Measurements from ENCODE around the gene SCN8A. TPM values are rescaled to one million over a fixed set of nuclear protein-coding genes. Genes with fewer than 3 reads are reported as not detected.

SCN8A gene
- total RNA-seq, 4 donors from 2014 or later: 0.08 to 0.62 (median 0.58) TPM

DNA sequence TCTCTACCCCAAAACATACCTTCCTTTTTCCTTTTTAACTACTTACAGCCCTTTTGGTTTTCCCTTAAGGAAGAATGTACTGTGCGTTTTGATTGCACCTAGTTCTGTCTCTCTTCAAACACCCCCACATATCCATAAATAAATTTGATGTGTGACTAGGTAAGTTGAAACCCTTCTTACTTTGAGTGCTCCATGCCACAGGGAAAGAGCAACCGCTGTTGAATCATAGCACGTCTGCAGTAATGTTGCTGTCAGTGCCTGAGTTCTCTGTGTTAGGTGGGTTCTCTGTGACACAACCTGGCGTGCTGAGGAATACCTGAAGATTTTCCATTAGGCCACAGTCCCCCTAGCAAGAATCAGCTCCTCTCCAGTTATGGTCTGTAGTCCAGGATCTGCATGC is 155.4 kb downstream of the SCN8A start:
- DNase-seq (ENCODE audit: low spot score in 2 of 2): no peak
- no peaks in the 10 kb centered on the region for H3K36me3 ChIP-seq
- no peak overlapping the region for H3K4me3 ChIP-seq
- H3K27ac ChIP-seq: no peak overlapping the region
- no peaks in the 10 kb centered on the region for H3K27me3 ChIP-seq
- H3K9me3 ChIP-seq: no peaks in the 10 kb centered on the region
- no peak for TF ChIP-seq POLR2AphosphoS5 (IDR thresholded peaks at IDR 0.05)
- no peak for TF ChIP-seq POLR2A (IDR thresholded peaks at IDR 0.05)
- TF ChIP-seq, protein P1, sequence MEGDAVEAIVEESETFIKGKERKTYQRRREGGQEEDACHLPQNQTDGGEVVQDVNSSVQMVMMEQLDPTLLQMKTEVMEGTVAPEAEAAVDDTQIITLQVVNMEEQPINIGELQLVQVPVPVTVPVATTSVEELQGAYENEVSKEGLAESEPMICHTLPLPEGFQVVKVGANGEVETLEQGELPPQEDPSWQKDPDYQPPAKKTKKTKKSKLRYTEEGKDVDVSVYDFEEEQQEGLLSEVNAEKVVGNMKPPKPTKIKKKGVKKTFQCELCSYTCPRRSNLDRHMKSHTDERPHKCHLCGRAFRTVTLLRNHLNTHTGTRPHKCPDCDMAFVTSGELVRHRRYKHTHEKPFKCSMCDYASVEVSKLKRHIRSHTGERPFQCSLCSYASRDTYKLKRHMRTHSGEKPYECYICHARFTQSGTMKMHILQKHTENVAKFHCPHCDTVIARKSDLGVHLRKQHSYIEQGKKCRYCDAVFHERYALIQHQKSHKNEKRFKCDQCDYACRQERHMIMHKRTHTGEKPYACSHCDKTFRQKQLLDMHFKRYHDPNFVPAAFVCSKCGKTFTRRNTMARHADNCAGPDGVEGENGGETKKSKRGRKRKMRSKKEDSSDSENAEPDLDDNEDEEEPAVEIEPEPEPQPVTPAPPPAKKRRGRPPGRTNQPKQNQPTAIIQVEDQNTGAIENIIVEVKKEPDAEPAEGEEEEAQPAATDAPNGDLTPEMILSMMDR (IDR thresholded peaks at IDR 0.05): no peak
- no peak for TF ChIP-seq EP300 (IDR thresholded peaks at IDR 0.05)
- WGBS: 90% methylated on average over 4 of the region's 4 CpGs
- H3K4me1 ChIP-seq: no peaks in the 10 kb centered on the region

DNA sequence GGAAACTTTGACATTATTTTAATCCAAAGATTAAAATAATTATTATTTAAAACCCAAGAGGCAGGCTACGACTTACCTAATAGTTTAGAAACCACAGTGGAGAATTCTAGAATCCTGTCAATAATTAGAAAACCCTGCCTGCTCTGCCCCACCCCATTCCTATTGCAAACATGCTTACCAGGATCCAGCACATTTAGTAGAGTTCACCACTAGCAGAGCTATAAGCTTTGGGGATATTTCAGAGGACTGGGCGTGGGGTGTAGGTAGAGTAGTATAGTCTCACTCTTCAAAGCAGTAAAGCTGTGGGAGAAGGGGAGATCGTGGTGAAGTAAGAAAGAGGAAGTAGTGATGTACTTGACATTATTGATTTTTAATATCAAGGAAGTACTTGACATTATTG is 157.2 kb downstream of the SCN8A start:
- no peak for TF ChIP-seq EP300 (IDR thresholded peaks at IDR 0.05)
- DNase-seq (ENCODE audit: low spot score in 2 of 2): no peak
- no peaks in the 10 kb centered on the region for H3K36me3 ChIP-seq
- no peak overlapping the region for H3K4me3 ChIP-seq
- no peaks in the 10 kb centered on the region for H3K9me3 ChIP-seq
- H3K4me1 ChIP-seq: peaks cover 4% of the 10 kb centered on the region
- 77% methylated on average over 3 of the region's 3 CpGs for WGBS
- no peak overlapping the region for H3K27ac ChIP-seq
- no peaks in the 10 kb centered on the region for H3K27me3 ChIP-seq

DNA sequence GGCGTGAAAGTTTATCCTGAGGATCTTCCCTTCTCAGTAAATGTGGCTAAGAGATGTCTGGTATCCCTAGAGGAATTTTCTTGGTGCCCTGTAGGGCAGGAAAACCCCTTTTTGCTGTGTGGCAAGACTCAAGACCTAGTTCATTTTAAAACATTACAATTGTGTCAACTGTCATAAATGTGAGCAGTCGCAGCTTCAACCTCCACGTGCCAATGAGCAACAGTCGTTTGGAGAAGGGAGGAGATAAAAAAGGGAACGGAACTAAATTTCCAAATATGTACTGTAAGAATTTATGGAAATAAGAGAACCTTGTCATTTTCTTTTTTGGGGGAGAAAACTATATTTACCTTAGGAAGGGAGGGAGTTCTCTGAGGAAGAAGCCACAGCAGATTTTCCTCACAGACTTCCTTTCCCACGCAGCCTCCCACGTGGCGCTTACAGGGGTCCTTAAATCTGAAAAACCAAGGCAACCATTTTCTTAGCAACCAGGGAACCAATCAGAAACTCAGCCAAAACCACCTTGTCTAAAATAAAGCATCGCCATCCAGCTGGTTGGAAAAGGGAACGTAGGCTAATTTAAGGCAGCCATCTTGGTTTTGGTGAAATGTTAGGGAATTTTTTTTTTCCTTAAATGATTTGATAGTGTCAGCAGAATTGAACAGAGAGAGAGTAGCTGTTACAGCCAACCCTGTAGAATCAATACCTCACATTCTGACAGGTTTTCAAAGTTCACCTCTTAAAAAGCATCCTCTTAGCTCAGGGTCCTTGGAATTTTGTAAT is 158.4 kb downstream of the SCN8A start:
- Histone ChIP-seq H3K4me1 (peaks cover 4% of the 10 kb centered on the region), H3K27ac (no peak overlapping the region), H3K27me3 (no peaks in the 10 kb centered on the region), H3K36me3 (no peaks in the 10 kb centered on the region), H3K9me3 (no peaks in the 10 kb centered on the region), H3K4me3 (no peak overlapping the region)
- DNase-seq (ENCODE audit: low spot score in 2 of 2): no peak
- WGBS: 85% methylated on average over 10 of the region's 10 CpGs
- TF ChIP-seq EP300 (IDR thresholded peaks at IDR 0.05) (no peak), POLR2AphosphoS5 (IDR thresholded peaks at IDR 0.05) (no peak), POLR2A (IDR thresholded peaks at IDR 0.05) (no peak)
- TF ChIP-seq, protein P1 (IDR thresholded peaks at IDR 0.05): no peak

DNA sequence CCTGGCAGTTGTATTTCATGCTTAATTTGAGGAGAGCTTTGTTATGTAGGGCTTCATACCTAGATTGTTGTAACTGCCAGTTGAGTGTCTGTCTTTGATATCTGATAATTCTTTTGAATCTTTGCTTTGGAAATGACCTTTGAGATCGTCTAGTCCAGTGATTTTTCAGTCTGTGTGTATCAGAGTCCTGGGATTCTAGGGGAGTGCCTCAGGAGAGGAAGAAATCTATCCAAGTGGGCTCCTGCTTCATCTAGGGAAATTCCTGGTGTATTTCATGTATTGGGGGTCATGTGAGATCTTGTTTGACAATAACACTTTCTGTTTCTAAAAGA is 158.9 kb downstream of the SCN8A start:
- H3K9me3 ChIP-seq: no peaks in the 10 kb centered on the region
- peaks cover 4% of the 10 kb centered on the region for H3K4me1 ChIP-seq
- TF ChIP-seq EP300 (IDR thresholded peaks at IDR 0.05) (no peak), POLR2A (IDR thresholded peaks at IDR 0.05) (no peak), POLR2AphosphoS5 (IDR thresholded peaks at IDR 0.05) (no peak)
- TF ChIP-seq, protein P1 (IDR thresholded peaks at IDR 0.05): no peak
- 80% methylated on average over 1 of the region's 1 CpG for WGBS
- no peaks in the 10 kb centered on the region for H3K27me3 ChIP-seq
- no peaks in the 10 kb centered on the region for H3K36me3 ChIP-seq
- no peak for DNase-seq (ENCODE audit: low spot score in 2 of 2)
- no peak overlapping the region for H3K4me3 ChIP-seq
- H3K27ac ChIP-seq: no peak overlapping the region

DNA sequence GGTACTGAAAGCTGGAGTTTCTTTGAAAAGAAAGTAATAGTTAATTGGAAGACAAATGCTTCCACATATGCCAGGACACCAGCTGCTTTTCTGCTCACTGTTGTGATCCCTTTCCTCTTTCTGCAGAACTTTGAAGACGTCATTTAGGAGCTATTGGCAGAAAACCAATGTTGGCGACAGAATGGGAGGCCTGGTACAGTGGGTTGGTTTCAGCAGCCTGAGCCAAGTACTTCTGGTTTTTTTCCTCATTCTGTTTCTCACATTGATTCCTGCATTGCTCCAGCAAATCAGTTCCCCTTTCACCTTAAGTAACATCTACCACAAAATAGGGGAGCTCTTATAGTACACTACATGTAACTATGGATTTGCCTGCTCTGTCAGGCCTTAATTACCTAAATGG is 160.6 kb downstream of the SCN8A start:
- no peaks in the 10 kb centered on the region for H3K27me3 ChIP-seq
- no peaks in the 10 kb centered on the region for H3K9me3 ChIP-seq
- no peaks in the 10 kb centered on the region for H3K36me3 ChIP-seq
- peaks cover 4% of the 10 kb centered on the region for H3K4me1 ChIP-seq
- 14% methylated on average over 2 of the region's 2 CpGs for WGBS
- peak overlapping the region; percentile 11 for H3K27ac ChIP-seq
- no peak for TF ChIP-seq EP300 (IDR thresholded peaks at IDR 0.05)
- no peak overlapping the region for H3K4me3 ChIP-seq
- DNase-seq (ENCODE audit: low spot score in 2 of 2): no peak

DNA sequence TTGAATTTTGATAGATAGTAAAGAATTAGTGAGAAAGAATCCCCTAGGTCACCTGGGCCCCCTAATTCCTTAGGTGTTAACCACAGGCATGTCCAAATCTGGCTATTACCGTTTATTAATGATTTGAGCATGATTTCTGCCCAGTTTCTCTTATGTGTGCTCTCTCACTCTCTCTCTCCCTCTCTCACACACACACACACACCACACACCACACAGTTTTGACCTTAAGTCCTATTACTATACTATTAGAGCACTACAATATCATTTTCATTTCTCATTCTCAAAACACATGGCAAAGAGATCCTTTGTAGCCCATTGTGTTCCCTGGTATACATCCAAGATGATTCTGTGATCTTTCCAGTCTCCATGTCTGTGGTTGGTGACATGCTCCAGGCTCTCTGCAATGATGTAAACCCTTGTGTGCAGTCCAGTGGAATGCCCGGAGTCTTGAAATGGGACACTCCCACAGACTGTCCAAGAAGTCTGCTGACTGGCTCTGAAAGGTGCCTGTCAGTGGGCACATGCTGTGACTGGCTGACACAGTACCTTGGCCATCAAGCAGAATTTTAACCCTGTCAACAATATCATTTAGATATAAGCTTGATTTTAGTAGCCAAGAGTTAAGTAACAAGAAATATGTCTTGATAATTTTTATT is 161.3 kb downstream of the SCN8A start:
- Histone ChIP-seq H3K36me3 (no peaks in the 10 kb centered on the region), H3K4me3 (no peak overlapping the region), H3K9me3 (no peaks in the 10 kb centered on the region), H3K27me3 (no peaks in the 10 kb centered on the region), H3K27ac (peak overlapping the region; percentile 11), H3K4me1 (peaks cover 4% of the 10 kb centered on the region)
- no peak for TF ChIP-seq POLR2AphosphoS5 (IDR thresholded peaks at IDR 0.05)
- TF ChIP-seq, protein P1 (IDR thresholded peaks at IDR 0.05): no peak
- TF ChIP-seq POLR2A (IDR thresholded peaks at IDR 0.05): no peak
- no peak for TF ChIP-seq EP300 (IDR thresholded peaks at IDR 0.05)
- DNase-seq (ENCODE audit: low spot score in 2 of 2): peak in 1 of 2 donors; percentile 71
- 33% methylated on average over 2 of the region's 2 CpGs for WGBS
